Heart right ventricle (tissue), 16 donors: ENCODE measurements around the gene DYSF. TPM values are rescaled to one million over a fixed set of nuclear protein-coding genes. Genes with fewer than 3 reads are reported as not detected.

Experiments used
- ATAC-seq, 8 donors: fragments of 200-7000 bp; cut with Tn5 transposase; one replicate each; pipeline ENCODE4 v1.9.1; 2020; ENCODE audit warnings: mild to moderate bottlenecking in 8 of 8, moderate library complexity in 8 of 8, moderate number of reproducible peaks in 1 of 8
- DNase-seq, 2 donors: peaks; one replicate each; pipeline ENCODE4 v3.0.0-alpha.2; 2020
- H3K27ac ChIP-seq, 10 donors: fragments of 200-600 bp; sonication (generic) in 2 of 10; one replicate each; pipeline versions ENCODE4 v1.5.0 to v1.8.0; 2020 to 2022; ENCODE audit warnings: mild to moderate bottlenecking in 3 of 10
- H3K27me3 ChIP-seq, 7 donors: fragments of 200-600 bp; one replicate each; pipeline ENCODE4 v1.8.0; 2021 to 2022; ENCODE audit warnings: mild to moderate bottlenecking in 2 of 7
- H3K36me3 ChIP-seq, 9 donors: fragments of 200-600 bp; sonication (generic) in 1 of 9; one replicate each; pipeline versions ENCODE4 v1.5.0 to v1.8.0; 2020 to 2022; ENCODE audit warnings: mild to moderate bottlenecking in 2 of 9
- H3K4me1 ChIP-seq, 9 donors: fragments of 200-600 bp; sonication (generic) in 1 of 9; one replicate each; pipeline versions ENCODE4 v1.5.0 to v1.8.0; 2020 to 2022; ENCODE audit warnings: mild to moderate bottlenecking in 4 of 9
- H3K4me3 ChIP-seq, 10 donors: fragments of 200-600 bp; sonication (generic) in 2 of 10; one replicate each; pipeline versions ENCODE4 v1.5.0 to v1.8.0; 2020 to 2022; ENCODE audit warnings: mild to moderate bottlenecking in 7 of 10, moderate library complexity in 2 of 10
- H3K9me3 ChIP-seq, 11 donors: fragments of 200-600 bp in 10 of 11; sonication (generic) in 2 of 11; one replicate each; pipeline versions ENCODE4 v1.5.0 to v1.8.0; 2013 to 2022; ENCODE audit warnings: mild to moderate bottlenecking in 2 of 11, control low read depth in 1 of 11, moderate library complexity in 1 of 11
- WGBS, 2 donors: extraction: QIAGEN DNeasy Blood & Tissue Kit; methylation state at CpG; one replicate each; pipeline ENCODE4 v1.1.7; 2013; ENCODE audit warnings: inconsistent platforms in 1 of 2; 5-methylcytosine and 5-hydroxymethylcytosine counted together
- intact Hi-C, 10 donors: fragments of 100-400 bp; cut with DNase I; formaldehyde crosslinking; loops; one replicate each; pipeline versions ENCODE4 v1.11.1 to v1.14.2; 2022
- polyA plus RNA-seq, 2 donors: library from polyadenylated mRNA; stranded (reverse); fragments of 200-250 nt; gene quantifications; one replicate each; pipeline ENCODE4 v1.2.3, GENCODE V29; 2013
- total RNA-seq, 10 donors: library from RNA; stranded (reverse); fragmentation: NEBNext Ultra II Directional in 3 of 10; extraction: Animal tissue kit (Norgen Biotek cat#: 25700) in 3 of 10; gene quantifications; one replicate each; pipeline versions ENCODE4 v1.2.1 to v1.2.4, GENCODE V29; 2021 to 2023
- TF ChIP-seq, protein P1 (sequence below), 9 donors: fragments of 200-600 bp; sonication (generic) in 2 of 9; IDR thresholded peaks; one replicate each; pipeline versions ENCODE4 v1.5.0 to v1.8.0; 2021 to 2022; ENCODE audit warnings: antibody characterized with exemption in 9 of 9, mild to moderate bottlenecking in 5 of 9, moderate library complexity in 1 of 9
- donor health status: Arrhythmogenic right ventricular cardiomyopathy.
- donor health status: ischemic (EF 13 %, LVEDD 7.1; RV severe dilation, severe dysfunction).
- donor health status: healthy with polysubstance abuse.
- donor health status: DM: no; HTN: yes; CAD: no.
- donor health status: DM: no; HTN: no; CAD: no.
- donor health status: ischemic (EF 25% LVEDD 6.9; RV normal size, moderate dysfunction).
- donor health status: ischemic (EF 25% LVEDD 5.7; RV mildly dilated, moderate dysfunction).
- donor health status: healthy.
- donor health status: DM: yes; HTN: yes; CAD: no.
- donor health status: Ischemic cardiomyopathy.
- donor health status: ischemic (EF 35%, LVEDD 5.7; RV mildly dilated, moderate dysfunction).
- donor health status: nonischemic (EF 11% LVEDD 7.7; RV severe dilation, severe dysfunction).
- donor health status: DM: yes; HTN: yes; CAD: no.
- donor health status: PGD.
- donor health status: ischemic (EF 29% LVEDD 5.4; RV normal size, mild dysfunction).
- donor health status: nonischemic (EF 23%, LVEDD 6.1; RV moderate dilation, normal function).

DYSF gene
- total and polyA plus RNA-seq, 12 donors: 20.6 to 100 (median 64.8) TPM

DNA sequence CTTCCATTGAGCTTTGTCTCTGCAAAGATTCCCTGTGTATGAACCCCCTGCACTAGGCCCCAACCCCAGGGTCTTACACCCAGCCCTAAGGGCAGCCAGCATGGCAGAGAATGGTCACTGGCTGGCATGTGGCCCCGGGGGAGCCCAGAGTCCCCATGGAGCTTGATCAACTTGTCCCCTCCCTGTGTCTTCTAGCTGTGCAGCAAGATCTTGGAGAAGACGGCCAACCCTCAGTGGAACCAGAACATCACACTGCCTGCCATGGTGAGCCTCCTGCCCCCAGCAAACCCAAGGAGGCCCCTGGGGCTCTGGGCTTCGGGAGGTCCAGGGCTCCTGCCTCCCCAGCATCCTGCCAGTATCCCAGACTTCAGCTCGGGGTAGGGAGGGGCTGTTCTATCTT lies 81.5 kb downstream of the DYSF start:
- no peak for ATAC-seq
- intact Hi-C loops: loop anchor here in 2 of 10 donors (10.0 kb wide), 2 partner anchors 1050 to 1220 kb away; no protein-coding TSS in a partner anchor
- 93 to 96% methylated on average over 4 of the region's 4 CpGs for WGBS, 2 donors

DNA sequence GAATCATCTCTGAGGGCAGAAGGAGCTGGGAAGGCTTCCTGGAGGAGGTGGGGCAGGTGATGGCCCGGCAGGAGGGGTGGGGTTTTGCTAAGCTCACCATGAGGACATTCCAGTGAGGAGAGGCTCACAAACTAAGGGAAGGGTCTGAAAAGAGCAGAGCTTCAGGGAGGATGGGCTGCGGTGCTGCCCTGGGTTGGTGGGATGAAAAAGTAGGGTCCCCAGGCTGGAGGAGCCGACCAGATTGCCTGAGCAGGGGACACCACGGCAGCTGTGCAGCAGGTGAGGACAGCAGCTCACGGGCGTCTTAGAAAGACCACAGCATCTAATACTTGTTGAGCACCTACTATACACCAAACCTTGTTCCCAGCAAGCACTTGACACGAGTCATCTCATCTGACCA lies 82.2 kb downstream of the DYSF start:
- TF ChIP-seq, protein P1, sequence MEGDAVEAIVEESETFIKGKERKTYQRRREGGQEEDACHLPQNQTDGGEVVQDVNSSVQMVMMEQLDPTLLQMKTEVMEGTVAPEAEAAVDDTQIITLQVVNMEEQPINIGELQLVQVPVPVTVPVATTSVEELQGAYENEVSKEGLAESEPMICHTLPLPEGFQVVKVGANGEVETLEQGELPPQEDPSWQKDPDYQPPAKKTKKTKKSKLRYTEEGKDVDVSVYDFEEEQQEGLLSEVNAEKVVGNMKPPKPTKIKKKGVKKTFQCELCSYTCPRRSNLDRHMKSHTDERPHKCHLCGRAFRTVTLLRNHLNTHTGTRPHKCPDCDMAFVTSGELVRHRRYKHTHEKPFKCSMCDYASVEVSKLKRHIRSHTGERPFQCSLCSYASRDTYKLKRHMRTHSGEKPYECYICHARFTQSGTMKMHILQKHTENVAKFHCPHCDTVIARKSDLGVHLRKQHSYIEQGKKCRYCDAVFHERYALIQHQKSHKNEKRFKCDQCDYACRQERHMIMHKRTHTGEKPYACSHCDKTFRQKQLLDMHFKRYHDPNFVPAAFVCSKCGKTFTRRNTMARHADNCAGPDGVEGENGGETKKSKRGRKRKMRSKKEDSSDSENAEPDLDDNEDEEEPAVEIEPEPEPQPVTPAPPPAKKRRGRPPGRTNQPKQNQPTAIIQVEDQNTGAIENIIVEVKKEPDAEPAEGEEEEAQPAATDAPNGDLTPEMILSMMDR (IDR thresholded peaks at IDR 0.05): no peak
- H3K27ac ChIP-seq: no peak overlapping the region
- no peaks in the 10 kb centered on the region for H3K9me3 ChIP-seq
- H3K36me3 ChIP-seq: peaks cover 0 to 95% (median 16%) of the 10 kb centered on the region in 9 donors
- WGBS, 2 donors: 94 to 95% methylated on average over 7 of the region's 7 CpGs
- H3K27me3 ChIP-seq: no peaks in the 10 kb centered on the region
- ATAC-seq (no peak), DNase-seq (no peak)
- peaks cover 0 to 12% (median 0%) of the 10 kb centered on the region in 9 donors for H3K4me1 ChIP-seq
- no peak overlapping the region for H3K4me3 ChIP-seq
- intact Hi-C loops: loop anchor here in 2 of 10 donors (10.0 kb wide), 2 partner anchors 1049 to 1219 kb away; no protein-coding TSS in a partner anchor

More for the DNA sequence above, 81.5 kb downstream of the DYSF start:
- DNase-seq: no peak
- TF ChIP-seq, protein P1 (IDR thresholded peaks at IDR 0.05): no peak
- Histone ChIP-seq H3K27ac (no peak overlapping the region), H3K27me3 (no peaks in the 10 kb centered on the region), H3K4me1 (peaks cover 0 to 12% (median 0%) of the 10 kb centered on the region in 9 donors), H3K4me3 (no peak overlapping the region), H3K36me3 (peaks cover 0 to 97% (median 16%) of the 10 kb centered on the region in 9 donors), H3K9me3 (no peaks in the 10 kb centered on the region)

DNA sequence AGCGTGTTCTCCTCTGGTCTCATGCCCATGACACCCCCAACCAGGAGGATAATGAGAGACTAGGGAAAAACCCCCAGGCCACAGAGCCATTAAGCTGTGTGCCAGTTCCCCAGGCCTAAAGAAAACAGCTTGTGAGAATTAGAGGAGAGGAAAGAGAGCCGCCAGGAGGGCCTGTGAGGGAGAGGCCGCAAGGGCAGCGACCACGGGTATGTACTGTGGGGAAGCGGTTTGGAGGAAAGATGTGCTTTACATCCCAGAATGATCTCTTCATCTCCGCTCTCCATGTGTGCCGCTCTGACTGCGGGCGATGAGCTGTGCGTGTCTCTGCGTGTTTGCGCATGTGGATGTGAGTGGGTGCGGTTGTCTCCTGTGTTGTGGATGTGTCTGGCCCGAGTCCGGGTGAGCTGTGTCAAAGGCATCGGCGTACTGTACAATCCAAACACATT lies 82.9 kb downstream of the DYSF start:
- intact Hi-C loops: loop anchor here in 2 of 10 donors (10.0 kb wide), 2 partner anchors 1049 to 1219 kb away; no protein-coding TSS in a partner anchor
- Histone ChIP-seq H3K4me3 (no peak overlapping the region), H3K9me3 (peaks cover 0 to 6% (median 0%) of the 10 kb centered on the region in 11 donors), H3K27ac (no peak overlapping the region), H3K27me3 (no peaks in the 10 kb centered on the region), H3K4me1 (peaks cover 0 to 12% (median 0%) of the 10 kb centered on the region in 9 donors), H3K36me3 (peaks cover 0 to 88% (median 16%) of the 10 kb centered on the region in 9 donors)
- 95 to 96% methylated on average over 18 of the region's 18 CpGs for WGBS, 2 donors
- ATAC-seq (peak in 1 of 8 donors; percentile 17), DNase-seq (no peak)
- TF ChIP-seq, protein P1 (IDR thresholded peaks at IDR 0.05): no peak

DNA sequence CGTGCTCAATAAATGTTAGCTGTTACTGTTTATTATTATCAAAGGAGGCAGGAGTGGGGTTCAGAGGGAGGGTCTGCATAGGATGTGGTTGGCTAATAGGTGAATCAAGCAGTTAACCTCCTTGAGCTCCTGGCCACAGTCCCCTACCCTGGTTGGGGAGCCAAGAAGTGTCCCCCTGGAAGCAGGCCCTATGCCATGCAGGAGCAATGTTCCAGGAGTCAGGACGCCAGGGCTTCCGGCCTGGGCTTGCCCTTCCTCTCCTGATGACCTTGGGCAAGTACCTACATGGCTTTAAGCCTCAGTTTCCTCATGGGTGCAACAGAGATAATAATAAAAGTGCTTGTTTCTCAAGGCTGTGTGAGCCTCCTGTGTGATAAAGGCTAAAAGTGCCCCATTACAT lies 84.9 kb downstream of the DYSF start:
- 89 to 95% methylated on average over 3 of the region's 3 CpGs for WGBS, 2 donors
- H3K27me3 ChIP-seq: no peaks in the 10 kb centered on the region
- peaks cover 0 to 68% (median 16%) of the 10 kb centered on the region in 9 donors for H3K36me3 ChIP-seq
- no peak overlapping the region for H3K27ac ChIP-seq
- intact Hi-C loops: loop anchor here in 2 of 10 donors (10.0 kb wide), 2 partner anchors 1047 to 1217 kb away; no protein-coding TSS in a partner anchor
- no peaks in the 10 kb centered on the region for H3K4me1 ChIP-seq
- no peak overlapping the region for H3K4me3 ChIP-seq
- peaks cover 0 to 7% (median 0%) of the 10 kb centered on the region in 11 donors for H3K9me3 ChIP-seq
- TF ChIP-seq, protein P1 (IDR thresholded peaks at IDR 0.05): no peak
- DNase-seq (no peak), ATAC-seq (no peak)
